NCI-H1417 (cell line): ENCODE measurements around the gene SMIM5.
"Not testable (repeated sequence)": the region's sequence is repeated elsewhere in the genome, so short reads cannot be mapped to it uniquely, and the experiment has no call there.

Experiments
- DNase-seq, 3 experiments: peaks; one replicate each; lab custom pipeline; 2025; lab: John Stamatoyannopoulos, UW

Gene SMIM5

DNA sequence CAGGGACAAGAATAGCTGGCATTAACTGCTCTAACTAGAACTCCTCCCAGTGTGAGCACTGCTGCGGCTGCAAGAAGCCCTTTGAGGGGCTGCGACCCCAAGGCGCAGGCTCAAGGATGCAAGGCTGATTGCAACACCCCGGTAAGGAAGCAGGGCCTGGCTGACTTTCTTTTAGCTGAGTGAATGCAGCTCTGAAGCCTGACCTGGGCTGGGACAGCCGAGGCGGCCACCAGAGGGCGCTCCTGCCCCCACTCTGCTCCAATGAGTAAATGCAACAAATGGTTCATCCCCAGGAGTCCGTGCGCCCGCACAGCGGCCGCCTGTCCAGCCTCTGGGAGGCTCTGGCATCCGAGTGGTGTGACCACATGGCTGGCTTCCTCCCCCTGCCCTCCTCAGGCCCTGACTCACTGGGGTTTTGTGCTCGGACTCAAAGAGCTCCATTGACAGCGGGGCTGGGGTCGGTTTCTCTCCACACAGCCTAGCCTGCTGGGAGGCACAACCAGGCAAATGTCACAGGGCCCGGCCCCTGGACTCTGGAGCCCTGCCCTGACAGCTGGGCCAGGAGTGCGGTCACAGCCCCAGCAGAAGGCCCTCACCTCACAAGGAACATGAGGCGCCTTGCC, at the start of gene SMIM5:
TSS of gene SMIM5 (plus strand) at position 572 of the 623 bp plus-strand sequence. CDS start 6,768 bp downstream, outside the sequence.
- DNase-seq: peak; percentile 44 to 63 (median 59)

- DNase-seq: no peak
Measured at GRCh38 chr17:75584849-75585175, 48.4 kb upstream of the SMIM5 start.

- peak in 2 of 3 experiments; percentile 84 to 89 for DNase-seq
Measured at GRCh38 chr17:75587675-75588595, 45.3 kb upstream of the SMIM5 start, which contains the start of gene MYO15B. MYO15B (plus strand) TSS chr17:75587800; CDS start chr17:75588058, 258 bp downstream.

GRCh38 chr17:75588596-75589011, 44.6 kb upstream of the SMIM5 start:
- DNase-seq: peak in 1 of 3 experiments; percentile 77

DNA sequence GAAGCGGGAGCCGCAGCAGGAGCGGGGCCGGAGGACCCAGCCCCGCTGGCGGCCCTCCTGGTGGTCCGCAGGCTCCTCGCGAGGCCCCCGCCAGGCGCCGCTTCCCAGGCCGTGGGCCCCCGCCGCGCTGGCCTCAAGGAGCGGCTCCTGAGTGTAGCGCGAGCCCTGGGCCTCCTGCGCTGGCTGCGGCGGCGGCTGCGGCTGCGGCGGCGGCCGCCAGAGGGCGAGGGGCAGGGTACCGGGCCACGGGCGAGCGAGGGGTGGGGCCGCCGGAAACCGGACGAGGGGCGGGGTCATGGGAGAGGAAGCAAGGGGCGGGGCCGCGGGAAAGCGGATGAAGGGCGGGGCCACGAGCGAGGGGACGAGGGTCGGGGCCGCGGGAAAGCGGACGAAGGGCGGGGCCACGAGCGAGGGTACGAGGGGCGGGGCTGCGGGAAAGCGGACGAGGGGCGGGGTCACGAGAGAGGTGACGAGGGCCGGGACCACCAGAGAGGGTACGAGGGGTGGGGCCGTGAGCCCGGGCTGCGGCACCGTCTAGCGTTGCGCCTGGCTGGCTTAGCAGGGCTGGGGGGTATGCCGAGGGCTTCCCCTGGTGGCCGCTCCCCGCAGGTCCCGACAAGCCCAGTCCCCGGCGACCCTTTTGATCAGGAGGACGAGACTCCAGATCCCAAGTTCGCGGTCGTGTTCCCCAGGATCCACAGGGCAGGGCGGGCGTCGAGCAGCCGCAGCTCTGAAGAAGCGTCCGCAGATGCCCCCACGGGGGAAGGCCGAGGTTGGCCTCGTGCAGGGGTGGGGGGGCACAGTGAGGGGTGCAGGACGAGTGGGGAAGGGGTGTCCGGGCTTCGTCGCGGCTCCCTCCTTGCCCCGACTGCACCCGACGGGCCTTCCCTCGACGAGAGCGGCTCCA, 44.0 kb upstream of the SMIM5 start:
- peak; percentile 90 to 93 (median 91) for DNase-seq

DNA sequence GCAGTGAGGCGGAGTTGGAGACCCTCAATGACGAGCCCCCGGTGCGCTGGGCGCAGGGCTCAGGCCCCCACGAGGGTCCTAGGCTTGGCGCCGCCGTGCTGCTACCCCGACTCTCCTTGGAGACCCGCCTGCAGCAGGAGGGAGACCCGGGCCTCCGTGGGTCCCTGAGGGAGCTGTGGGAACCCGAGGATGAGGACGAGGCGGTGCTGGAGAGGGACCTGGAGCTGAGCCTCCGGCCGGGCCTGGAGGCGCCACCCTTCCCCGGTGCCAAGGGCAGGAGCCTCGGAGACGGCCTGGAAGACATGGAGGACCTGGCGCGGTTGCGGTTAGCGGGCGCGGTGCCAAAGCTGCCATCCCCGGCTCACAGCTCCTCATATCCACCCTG, 43.3 kb upstream of the SMIM5 start:
- no peak for DNase-seq

- no peak for DNase-seq
Measured at GRCh38 chr17:75590314-75590761, 42.9 kb upstream of the SMIM5 start.

DNA sequence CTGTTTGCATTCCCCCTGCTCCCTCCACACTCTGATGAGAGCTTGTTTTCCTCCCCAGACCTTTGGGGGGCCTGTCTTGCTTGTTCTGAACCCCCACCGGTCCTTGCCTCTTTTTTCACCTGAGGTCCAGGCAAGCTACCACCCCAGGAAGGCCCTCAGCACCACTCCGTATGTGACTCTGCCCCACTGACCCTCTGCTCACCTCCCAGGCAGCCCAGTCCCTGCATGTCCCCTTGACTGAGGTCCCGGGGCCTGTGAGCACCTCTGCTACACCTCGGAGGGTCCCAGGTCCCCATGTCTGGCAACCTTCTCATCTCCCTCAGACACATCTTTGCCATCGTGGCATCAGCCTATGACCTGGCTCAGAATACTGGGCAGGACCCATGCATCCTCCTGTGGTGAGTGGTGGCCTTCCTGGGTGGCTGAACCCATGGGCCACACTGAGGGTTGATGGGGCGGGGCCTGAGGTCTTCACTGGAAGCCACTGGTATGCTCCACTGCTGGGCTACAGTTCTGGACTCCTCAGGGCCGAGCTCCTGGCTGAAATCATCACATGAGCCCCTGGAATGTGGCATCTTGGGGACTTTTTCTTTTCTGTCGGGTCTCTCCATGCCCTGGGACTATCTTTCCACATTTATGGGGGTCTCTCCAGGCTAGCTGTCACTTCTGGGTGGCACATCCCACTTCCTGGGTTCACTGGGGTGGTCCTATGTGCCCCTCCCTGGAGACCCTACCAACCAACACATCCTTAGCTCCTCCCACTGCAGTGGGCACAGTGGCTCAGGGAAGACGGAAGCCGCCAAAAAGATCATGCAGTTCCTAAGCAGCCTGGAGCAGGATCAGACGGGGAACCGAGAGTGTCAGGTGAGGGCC, 42.1 kb upstream of the SMIM5 start:
- no peak for DNase-seq

GRCh38 chr17:75591722-75592302, 41.4 kb upstream of the SMIM5 start:
- DNase-seq: no peak

GRCh38 chr17:75592348-75593020, 40.8 kb upstream of the SMIM5 start:
- DNase-seq: no peak

- not testable (repeated sequence) for DNase-seq
Measured at GRCh38 chr17:75593430-75593829, 39.8 kb upstream of the SMIM5 start.

- DNase-seq: peak in 1 of 3 experiments; percentile 8
Measured at GRCh38 chr17:75594499-75595283, 38.5 kb upstream of the SMIM5 start.

- no peak for DNase-seq
Measured at GRCh38 chr17:75595284-75595919, 37.8 kb upstream of the SMIM5 start.

- no peak for DNase-seq
Measured at GRCh38 chr17:75595920-75596313, 37.3 kb upstream of the SMIM5 start.

GRCh38 chr17:75596320-75597087, 36.7 kb upstream of the SMIM5 start:
- DNase-seq: no peak

DNA sequence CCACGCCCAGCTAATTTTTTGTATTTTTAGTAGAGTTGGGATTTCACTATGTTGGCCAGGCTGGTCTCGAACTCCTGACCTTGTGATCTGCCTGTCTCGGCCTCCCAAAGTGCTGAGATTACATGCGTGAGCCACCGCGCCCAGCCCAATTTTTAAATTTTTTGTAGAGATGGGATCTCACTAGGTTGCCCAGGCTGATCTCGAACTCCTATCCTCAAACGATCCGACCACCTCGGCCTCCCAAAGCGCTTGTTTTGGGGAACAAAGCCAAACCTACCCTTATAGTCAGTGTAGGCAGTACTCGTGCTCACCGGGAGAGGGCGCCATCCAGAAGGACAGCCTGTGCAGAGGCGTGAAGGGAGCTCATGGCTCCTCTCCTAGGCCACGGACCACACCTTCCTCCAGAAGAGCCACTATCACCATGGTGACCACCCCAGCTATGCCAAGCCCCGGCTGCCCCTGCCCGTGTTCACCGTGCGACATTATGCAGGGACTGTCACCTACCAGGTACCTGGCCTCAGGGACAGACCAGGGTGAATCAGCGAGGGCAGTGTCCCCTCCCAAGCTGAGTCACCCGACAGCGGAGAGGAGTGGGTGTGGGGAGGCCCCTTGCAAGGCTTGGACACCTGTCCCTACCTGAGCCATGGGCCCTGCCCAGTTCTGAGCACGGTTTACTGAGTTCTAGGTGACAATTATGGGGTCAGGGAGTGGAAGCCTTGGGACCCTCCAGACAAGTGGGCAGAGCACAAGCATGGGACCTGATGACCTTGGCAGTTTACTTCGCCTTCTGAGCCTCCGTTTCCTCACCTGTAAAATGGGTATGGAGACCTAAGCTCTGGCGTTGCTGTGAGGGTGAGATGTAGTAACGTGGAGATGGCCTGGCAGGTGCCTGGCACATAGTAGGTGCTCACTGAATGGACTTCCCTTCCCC, 31.9 kb upstream of the SMIM5 start:
- DNase-seq: peak in 1 of 3 experiments; percentile 36

DNA sequence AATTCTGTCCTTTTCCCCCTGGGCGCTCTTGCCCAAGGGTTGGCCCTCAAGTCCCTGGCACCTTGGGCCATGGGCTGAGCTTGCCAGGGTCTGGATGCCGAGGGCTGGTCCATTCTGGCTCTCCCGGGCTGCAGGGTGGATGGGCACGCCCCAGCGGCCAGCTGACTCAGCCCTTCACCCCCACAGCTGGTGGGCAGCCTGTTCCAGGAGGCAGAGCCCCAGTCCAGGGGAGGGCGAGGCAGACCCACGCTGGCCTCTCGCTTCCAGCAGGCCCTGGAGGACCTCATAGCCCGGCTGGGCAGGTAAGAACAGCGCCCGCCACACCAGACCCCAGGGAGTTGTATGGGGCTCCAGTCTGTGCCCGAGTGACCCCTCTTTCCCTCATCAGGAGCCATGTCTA, 30.6 kb upstream of the SMIM5 start:
- no peak for DNase-seq
